Kidney (tissue), 14 donors: ENCODE results near the gene SRF. TPM values are rescaled to one million over a fixed set of nuclear protein-coding genes. Genes with fewer than 3 reads are reported as not detected.

ENCODE experiments used
- DNase-seq, 5 donors: peaks; one replicate each; pipeline ENCODE4 v3.0.0-alpha.2; 2013 to 2020
- FAIRE-seq: peaks from 2 replicates; lab custom pipeline; 2012; peaks lifted over from hg19 to GRCh38; lab: Jason Lieb, UNC
- H3K27ac ChIP-seq, 2 donors: one replicate each; pipeline ENCODE4 v1.7.0; 2013; ENCODE audit warnings: low read depth in 2 of 2, low read length in 2 of 2, inconsistent platforms in 1 of 2
- H3K27me3 ChIP-seq: one replicate; pipeline ENCODE4 v1.7.1; 2013; ENCODE audit warnings: low read length, inconsistent platforms; ENCODE audit not compliant: control insufficient read depth, insufficient read depth
- H3K36me3 ChIP-seq, 3 donors: one replicate each; pipeline versions ENCODE4 v1.7.0 to v1.7.1; 2013; ENCODE audit warnings: low read length in 3 of 3, control low read depth in 1 of 3, inconsistent platforms in 1 of 3; ENCODE audit not compliant: insufficient read depth in 3 of 3, control insufficient read depth in 2 of 3
- H3K4me1 ChIP-seq, 3 donors: one replicate each; pipeline versions ENCODE4 v1.7.0 to v1.7.1; 2013; ENCODE audit warnings: low read length in 3 of 3, inconsistent platforms in 1 of 3, low read depth in 1 of 3; ENCODE audit not compliant: control insufficient read depth in 2 of 3, insufficient read depth in 2 of 3
- H3K4me3 ChIP-seq, 3 donors: one replicate each; pipeline versions ENCODE4 v1.7.0 to v1.8.1; 2013; ENCODE audit warnings: low read length in 3 of 3, control low read depth in 1 of 3, inconsistent platforms in 1 of 3
- H3K9ac ChIP-seq, 3 donors: one replicate each; pipeline versions ENCODE4 v1.7.0 to v1.7.1; 2013; ENCODE audit warnings: low read length in 3 of 3, control low read depth in 1 of 3, inconsistent platforms in 1 of 3
- H3K9me3 ChIP-seq, 3 donors: one replicate each; pipeline versions ENCODE4 v1.7.0 to v1.7.1; 2013; ENCODE audit warnings: low read length in 3 of 3, control low read depth in 1 of 3, inconsistent platforms in 1 of 3; ENCODE audit not compliant: control insufficient read depth in 2 of 3, insufficient read depth in 1 of 3
- CTCF ChIP-seq: IDR thresholded peaks from 3 replicates; pipeline ENCODE4 v1.5.1; 2012; ENCODE audit warnings: mild to moderate bottlenecking, moderate library complexity, borderline replicate concordance; ENCODE audit not compliant: insufficient read depth; ENCODE audit errors: extremely low read depth
- intact Hi-C: fragments of 100-400 bp; cut with DNase I; formaldehyde crosslinking; loops from one replicate; pipeline ENCODE4 v1.11.1; 2022
- polyA plus RNA-seq: library from polyadenylated mRNA; stranded (reverse); fragments of 350-450 nt; fragmentation: Illumina TruSeq; extraction: RNeasy Lipid Tissue Mini Kit (QIAGEN cat#74804); gene quantifications from one replicate; pipeline ENCODE4 v1.2.3, GENCODE V29; 2014; ENCODE audit warnings: low read depth, low replicate concordance; ENCODE audit not compliant: insufficient read depth
- total RNA-seq: library from RNA; stranded (reverse); fragmentation: NEBNext Ultra II Directional; extraction: Animal tissue kit (Norgen Biotek cat#: 25700); gene quantifications from one replicate; pipeline ENCODE4 v1.2.1, GENCODE V29; 2021
- donor health status: control.
- donor health status: control.
- donor health status: control.
- donor health status: control.
- donor health status: control.
- donor health status: DM: yes; HTN: yes; CAD: no.
- donor health status: Normal renal cell carcinoma (clear cell type).

Gene SRF
- total and polyA plus RNA-seq, 2 donors from 2014 or later, result 13.8 to 30.6 TPM

- no peaks in the 10 kb centered on the region for H3K9me3 ChIP-seq
- intact Hi-C loops, result no loop called here
- H3K9ac ChIP-seq, result no peak overlapping the region
- no peak overlapping the region for H3K4me3 ChIP-seq
- DNase-seq (peak in 1 of 5 donors; percentile 26), FAIRE-seq (no peak)
- H3K27me3 ChIP-seq, result no peaks in the 10 kb centered on the region
- H3K27ac ChIP-seq, result no peak overlapping the region
- no peak for TF ChIP-seq CTCF
- no peaks in the 10 kb centered on the region for H3K36me3 ChIP-seq
- peaks cover 0 to 16% (median 0%) of the 10 kb centered on the region in 3 donors for H3K4me1 ChIP-seq
Measured at GRCh38 chr6:43125555-43125954, 45.5 kb upstream of the SRF start.

GRCh38 chr6:43127180-43127579, 43.9 kb upstream of the SRF start:
- no peak overlapping the region for H3K27ac ChIP-seq
- peaks cover 0 to 11% (median 0%) of the 10 kb centered on the region in 3 donors for H3K4me1 ChIP-seq
- intact Hi-C loops, result no loop called here

DNA sequence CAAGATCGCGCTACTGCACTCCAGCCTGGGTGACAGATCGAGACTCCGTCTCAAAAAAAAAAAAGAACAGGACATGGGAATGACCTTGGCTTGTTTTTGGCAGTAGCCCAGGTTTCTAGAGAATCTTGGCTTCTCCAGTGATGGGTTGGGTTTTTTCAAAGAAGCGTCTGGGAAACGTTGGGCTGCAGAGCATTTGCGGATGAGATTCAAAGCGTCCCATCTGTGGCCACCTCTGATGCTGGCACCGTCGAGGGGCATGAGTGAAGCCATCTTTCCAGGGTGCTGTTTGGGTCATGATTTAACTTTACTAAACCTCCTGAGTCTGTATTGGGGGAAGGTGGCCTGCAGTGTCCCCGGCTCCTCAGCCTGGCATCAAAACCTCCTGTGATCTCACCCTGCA, 43.2 kb upstream of the SRF start:
- no peak for TF ChIP-seq CTCF
- Histone ChIP-seq H3K9me3 (no peaks in the 10 kb centered on the region), H3K36me3 (peaks cover 0 to 1% (median 0%) of the 10 kb centered on the region in 3 donors), H3K9ac (no peak overlapping the region), H3K27me3 (no peaks in the 10 kb centered on the region), H3K4me3 (no peak overlapping the region), H3K27ac (no peak overlapping the region), H3K4me1 (peaks cover 0 to 11% (median 0%) of the 10 kb centered on the region in 3 donors)
- peak in 3 of 5 donors; percentile 23 to 57 (median 31) for DNase-seq
- intact Hi-C loops, result no loop called here
- FAIRE-seq, result no peak

More at GRCh38 chr6:43127180-43127579, 43.9 kb upstream of the SRF start:
- Histone ChIP-seq H3K9ac (no peak overlapping the region), H3K36me3 (no peaks in the 10 kb centered on the region), H3K4me3 (no peak overlapping the region), H3K9me3 (no peaks in the 10 kb centered on the region), H3K27me3 (no peaks in the 10 kb centered on the region)
- FAIRE-seq, result no peak
- peak; percentile 39 to 76 (median 54) for DNase-seq
- no peak for TF ChIP-seq CTCF

DNA sequence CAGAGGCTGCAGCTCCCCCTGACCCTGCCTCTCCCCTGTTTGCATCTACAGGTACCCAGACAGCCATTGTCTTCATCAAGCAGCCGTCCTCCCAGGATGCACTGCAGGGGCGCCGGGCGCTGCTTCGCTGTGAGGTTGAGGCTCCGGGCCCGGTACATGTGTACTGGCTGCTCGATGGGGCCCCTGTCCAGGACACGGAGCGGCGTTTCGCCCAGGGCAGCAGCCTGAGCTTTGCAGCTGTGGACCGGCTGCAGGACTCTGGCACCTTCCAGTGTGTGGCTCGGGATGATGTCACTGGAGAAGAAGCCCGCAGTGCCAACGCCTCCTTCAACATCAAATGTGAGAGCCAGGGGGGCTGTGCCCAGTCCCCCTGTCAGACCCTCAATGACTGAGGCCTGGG, 42.1 kb upstream of the SRF start:
- FAIRE-seq (no peak), DNase-seq (peak in 2 of 5 donors; percentile 32 to 54)
- H3K27ac ChIP-seq, result no peak overlapping the region
- intact Hi-C loops, result no loop called here
- no peak overlapping the region for H3K4me3 ChIP-seq
- no peak for TF ChIP-seq CTCF
- no peaks in the 10 kb centered on the region for H3K9me3 ChIP-seq
- no peak overlapping the region for H3K9ac ChIP-seq
- H3K27me3 ChIP-seq, result no peaks in the 10 kb centered on the region
- peaks cover 0 to 4% (median 0%) of the 10 kb centered on the region in 3 donors for H3K36me3 ChIP-seq
- H3K4me1 ChIP-seq, result peaks cover 0 to 7% (median 0%) of the 10 kb centered on the region in 3 donors
